Hypothalamus (tissue), 51 donors: Measurements from ENCODE around the gene PPP1R11.

Source experiments
- DNase-seq, 51 donors: peaks; one replicate each; lab custom pipeline; 2025; lab: John Stamatoyannopoulos, UW

The PPP1R11 gene

DNA sequence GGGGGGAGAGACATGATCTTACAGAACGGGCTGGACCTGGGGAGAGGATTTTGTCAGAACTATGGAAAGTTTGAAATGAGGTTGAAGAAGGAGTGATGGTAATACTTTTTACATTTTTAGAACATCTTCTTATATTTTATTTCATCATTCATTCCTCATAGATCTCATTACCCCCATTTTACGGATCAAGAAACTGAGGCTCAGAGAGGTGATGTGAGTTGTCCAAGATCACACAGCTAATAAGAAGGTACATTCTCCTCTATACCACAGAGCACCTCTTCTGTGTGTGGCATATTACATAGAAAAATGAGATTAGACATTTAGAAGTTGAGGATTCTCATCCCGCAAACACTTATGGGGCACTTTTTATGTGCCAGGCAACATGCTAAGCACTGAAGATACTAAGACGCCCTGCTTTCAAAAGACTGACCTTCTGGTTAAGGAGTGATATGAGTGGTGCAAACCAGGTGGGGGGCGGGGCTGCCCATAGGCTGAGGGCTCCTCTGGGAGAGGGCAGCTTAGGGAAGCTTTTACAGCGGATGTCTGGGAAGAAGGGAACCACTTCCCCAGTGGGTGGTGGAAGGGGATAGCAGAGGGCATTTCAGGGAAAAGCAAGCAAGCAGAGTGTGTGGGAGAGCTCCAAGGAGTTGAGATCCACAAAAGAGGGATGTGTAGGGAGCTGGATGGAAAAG lies 26.0 kb downstream of the PPP1R11 start:
- DNase-seq: no peak

DNA sequence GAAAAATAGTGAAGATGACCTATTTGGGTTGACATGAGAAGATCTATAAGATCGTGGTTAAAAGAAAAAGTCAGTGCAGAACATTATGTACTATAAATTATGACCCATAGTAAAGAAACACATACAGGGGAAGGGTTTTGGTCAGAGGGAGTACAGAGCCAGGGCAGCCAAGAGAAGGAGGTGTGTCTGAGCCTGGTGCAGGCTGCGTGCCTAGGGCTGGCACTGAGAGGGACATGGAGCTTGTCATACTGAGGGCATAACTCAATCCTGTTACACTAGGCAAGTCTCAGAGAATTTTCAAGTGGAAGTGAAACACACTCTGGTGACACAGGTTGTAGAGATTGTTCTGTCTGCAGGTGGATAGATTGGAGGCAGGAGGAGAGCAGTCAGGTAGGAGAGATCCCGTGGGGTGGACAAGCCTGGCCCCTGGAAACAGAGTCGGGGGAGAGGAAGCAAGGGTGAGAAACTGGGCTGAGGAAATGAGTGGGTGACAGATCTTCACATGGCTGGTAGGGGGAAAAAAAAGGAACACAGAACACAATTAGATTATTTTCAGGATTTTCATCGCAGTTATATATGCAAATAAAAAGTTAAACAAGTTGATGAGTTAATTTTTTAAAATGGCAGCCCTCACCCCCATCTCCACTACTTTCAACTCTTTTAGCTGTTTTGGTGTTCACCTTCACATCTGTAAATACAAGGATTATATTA lies 27.1 kb downstream of the PPP1R11 start:
- DNase-seq: no peak

DNA sequence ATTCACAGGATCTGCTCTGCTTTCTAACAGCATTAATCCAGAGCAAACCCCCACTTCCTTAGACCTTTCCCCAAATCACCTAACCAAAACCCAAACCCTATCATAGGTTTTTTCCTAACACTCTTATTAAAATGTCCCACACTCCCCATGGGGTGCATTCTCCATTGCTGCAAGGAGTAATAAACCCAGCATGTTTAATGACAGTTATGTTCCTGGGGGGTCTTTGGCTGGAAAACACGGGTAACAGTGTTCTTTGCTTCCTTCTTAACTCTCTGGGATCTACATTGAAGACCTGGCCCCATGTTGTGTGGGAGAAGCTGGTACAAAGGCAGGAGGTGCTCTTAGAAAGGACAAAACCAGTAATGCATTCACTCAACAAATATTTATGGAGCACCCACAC lies 29.8 kb downstream of the PPP1R11 start:
- DNase-seq: no peak

DNA sequence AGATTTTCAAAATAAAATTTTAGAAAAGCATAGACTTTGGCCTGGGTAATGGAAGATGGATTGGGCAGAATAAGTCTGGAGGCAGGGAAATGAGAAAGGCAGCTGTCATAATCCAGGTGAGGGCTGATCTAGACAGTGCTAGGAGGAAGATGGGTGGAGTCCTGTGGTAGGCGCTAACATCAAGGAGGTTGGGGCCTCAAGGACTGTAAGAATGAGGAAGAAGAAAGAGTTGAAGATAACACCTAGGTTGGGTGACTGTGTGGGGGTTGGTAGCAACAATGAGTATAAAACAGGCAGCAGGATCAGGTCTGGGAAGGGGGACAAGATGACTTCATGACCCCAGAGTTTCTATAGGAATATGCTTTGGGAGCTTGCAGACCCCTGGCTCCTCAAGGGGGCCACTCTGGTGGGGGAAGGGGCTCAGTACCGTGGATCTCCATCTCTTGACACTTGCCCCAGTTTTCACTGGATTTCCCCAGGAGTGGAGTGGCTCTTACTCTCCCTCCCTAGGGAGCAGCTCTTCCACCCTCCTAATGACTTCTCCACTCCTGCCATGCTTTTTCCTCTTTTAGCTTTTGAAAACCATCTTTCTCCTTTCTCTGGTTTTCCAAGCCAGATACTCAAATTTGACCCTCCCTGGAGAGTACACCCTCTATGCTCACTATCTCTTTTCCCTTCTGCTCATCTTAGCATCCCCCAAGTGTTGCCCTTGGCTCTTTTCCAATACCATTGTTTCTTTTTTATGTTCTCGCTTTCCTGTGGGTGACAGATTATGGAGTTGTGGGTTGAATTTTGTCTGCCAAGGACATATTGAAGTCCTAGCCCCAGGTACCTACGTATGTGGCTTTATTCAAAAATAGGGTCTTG lies 31.1 kb downstream of the PPP1R11 start:
- DNase-seq: no peak

DNA sequence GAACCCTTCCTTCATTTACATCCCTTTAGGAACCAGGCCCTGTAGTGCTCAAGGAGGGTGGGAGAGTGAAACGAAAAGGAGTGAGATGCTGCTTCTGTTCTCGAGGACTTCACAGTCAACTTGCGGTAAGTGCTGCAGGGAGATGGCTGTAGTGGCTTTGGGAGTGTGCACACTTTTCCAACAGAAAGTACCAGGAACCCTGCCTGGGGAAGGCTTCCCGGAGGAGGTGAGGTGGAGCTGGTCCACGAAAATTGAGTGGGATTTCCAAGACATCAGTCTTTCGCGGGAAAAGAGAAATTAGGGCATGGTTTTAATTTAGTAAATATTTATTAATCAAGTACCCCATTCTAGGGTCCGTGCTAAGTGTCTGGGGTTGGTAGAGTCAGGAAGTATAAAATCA lies 33.2 kb downstream of the PPP1R11 start:
- DNase-seq: no peak

DNA sequence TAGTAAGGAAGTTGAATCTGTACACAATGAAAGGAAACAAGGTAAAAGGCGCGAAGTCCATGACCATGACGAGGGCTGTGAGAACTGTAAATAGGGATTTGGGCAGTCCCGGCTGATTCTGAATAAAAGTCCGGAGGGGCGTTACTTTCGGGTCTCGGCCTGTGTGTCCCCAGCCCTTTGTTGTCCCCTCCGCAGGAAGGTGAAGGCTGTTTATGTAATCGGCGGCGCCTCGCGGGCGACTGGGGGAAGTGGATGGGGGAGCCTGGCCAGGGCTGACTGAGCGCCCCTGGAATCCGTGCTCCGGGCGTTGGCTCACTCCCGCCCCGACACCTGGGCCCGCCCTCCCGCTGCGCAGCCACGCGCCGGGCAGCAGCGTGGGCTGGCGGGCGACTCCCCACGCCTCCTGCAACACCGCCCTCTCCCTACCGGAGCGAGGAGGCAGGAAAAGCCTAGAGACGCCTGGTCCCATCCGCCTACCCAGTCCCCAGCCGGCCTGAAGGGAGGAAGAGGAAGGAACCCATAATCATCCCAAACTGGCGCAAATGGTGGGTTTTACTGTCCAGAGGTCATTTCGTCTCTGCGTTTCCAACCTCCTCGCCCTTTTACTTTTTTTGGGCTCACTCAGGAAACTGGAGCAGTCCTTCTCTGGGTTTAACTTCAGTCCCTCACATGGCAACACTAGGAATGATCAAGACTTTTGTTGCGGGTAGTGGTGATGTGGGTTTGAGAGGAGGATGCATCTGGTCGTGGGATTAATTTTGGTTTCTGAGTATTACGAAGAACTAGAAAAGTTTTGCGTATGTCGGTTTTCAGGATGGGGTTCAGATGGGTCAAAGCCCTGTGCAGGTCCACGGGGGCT lies 33.8 kb downstream of the PPP1R11 start:
- DNase-seq: no peak

DNA sequence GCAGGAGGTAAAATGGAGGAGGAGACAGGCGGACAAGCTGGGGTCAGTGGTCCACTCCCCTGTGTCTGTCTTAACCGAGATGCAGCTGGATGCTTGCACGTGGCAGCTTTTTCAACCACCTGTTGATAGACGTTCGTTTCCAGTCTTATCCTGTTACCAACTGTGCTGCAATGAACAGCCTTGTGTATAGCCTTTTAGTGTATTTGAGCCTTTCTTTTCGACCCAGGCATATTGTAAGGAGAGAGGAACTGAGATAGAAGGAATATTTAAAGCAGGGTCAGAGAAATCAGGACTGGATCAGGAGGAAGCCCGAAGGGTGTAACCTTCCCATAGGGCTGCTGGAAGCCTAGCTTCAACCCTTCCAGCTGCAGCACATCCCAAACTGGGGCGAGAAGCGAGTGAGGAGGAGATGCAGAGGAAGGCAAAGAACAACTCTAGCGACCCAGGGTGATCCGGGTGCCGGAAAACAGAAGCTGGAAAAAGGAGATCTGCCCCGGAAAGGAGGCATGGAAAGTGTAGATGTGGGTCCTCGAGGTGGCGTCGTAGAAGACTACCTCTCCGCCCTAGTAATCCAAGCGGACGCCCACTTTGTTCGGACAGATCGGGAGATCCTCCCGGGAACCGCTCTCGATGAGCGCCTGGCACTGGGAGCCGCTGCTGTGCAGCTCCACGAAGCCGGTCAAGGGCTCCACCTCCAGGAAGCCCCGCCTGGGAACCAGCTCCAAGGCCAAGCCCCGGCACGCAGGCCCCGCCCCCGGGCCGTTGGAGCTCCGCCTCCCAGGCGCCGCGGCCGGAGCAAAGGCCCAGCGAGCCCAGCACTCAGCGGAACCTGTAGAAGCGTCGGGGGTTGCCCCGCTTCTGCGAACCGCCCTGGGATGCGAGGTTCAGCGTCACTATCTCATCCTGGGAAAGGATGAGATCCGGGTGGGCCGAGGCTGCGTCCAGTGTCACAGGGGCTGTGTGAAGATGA lies 34.7 kb downstream of the PPP1R11 start:
- DNase-seq: peak in 49 of 51 donors; percentile 4 to 90 (median 68)

DNA sequence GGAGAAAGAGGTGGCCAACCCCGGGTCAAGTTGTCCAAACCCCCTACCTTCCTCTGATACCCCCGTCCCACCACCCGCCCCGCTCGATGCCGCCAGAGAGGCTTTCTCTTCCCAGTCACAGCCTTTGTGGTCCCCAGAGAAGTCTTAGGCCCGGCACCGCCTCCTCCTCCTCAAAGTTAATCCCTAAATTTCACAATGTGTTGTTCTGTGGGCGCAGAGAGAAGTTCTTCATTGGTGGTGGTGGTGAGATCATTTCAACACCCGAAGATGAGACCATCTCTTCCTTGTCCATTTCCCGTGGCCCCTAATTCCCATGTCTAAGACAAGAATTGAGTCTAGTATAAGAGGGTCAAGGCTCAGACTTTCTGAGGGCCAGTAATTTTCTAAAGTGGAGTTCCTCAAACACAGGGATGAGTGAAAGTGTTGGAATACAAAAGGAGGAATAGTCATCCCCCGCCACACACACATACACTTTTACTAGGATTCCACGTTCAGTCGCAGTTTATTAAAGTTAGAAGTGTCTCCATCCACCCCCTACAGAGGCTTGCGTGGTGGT lies 35.5 kb downstream of the PPP1R11 start:
- peak in 1 of 51 donors; percentile 42 for DNase-seq

DNA sequence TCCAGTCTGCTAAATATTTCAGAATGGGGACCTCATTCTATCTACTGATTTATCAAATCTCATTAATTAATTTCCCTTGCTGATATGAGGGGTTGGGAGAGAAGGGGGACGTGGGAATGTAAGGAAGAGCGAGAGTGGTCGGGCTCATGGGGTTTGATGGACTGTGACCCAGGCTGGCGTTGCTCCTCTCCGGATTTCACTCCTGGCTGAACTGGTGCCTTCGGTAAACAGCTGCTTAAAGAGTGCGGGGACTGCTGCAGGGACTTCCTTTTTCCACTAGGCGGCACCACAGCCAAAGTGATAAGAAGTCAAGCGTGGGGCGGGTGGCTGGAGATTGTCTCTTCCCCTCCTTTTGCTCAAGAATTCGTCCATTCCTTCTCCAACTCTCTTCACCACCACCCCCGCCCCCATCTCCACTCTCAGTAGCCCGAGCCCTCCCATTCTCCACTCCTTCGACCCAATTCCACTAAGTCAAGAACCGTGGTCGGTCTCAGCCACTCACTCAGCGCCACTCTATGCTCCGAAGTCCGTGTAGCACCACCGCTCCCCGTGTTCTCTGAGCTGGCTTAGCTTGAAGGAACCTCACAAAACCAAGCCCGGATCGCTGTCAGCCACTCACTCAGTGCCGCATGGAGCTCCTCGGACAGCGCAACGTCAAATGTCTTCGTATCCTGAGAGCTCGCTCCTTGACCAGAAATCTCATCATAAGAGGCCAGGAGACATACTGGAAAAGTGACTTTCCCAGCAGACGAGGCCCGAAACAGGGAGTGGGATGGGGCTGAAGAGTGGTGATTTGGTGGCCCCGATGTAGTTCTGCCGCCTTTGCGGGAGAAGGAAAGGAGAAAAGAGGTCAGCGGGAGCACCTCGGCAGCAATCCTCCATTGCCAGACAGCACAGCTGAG lies 36.2 kb downstream of the PPP1R11 start:
- peak in 49 of 51 donors; percentile 8 to 87 (median 51) for DNase-seq

DNA sequence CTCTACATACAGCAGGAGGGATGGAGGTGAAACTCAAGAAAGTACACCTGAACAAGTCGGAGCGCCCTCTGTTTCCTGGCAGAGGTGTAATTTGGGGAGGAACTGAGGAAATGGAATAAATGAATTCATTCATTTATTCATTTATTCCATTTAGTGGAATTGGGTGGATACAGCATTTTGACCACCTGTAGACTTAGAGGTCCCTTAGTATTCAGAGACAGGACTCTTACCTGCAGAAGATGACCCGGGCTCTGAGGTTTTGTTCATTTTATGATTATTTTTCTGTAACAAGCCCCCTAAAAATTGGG lies 36.8 kb downstream of the PPP1R11 start:
- DNase-seq: no peak

DNA sequence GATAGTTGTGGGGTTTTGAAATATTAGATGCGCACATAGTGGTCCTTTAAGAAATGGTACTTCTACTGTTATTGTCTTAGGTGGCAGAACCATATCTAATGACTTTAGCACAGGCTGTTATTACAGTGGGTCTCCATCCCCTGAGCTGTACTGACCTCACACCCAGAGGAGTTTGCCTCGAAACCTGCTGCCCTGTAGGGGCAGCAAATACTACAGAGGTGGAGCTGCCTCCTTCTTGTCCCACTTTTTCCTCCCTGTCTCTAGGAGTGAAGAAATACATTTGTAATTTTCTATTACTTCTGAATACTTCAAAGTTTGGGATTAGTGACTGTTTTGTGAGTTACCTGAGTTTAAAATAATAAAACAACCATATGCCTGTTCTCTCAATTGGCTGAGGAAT lies 37.7 kb downstream of the PPP1R11 start:
- DNase-seq: no peak

DNA sequence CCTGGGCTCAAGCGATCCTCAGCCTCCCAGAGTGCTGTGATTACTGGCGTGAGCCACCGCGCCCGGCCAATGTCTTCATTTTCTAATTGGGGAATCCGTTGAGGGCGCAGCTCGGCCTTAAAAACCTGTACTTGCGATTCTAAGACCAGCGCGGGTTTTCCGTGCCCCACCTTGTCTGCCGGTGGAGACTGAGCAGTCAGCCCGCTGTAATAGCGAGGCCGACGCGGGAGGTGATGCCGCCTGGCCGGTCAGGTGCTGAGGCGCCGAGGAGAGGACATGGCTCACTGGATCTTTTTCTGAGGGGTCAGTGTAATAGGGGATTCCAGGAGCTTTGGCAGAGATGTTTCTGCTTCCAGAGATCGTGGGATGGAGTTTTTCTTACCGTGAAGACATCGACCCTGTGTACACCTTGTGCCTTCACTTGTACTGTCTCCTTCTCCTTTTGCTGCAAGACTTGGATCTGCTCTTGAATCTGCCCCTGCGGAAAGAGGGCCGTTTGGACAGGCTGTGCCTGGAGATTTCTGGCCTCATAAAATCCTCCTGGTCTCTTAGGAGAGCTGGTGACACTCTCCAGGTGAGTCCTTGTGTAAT lies 44.4 kb downstream of the PPP1R11 start:
- no peak for DNase-seq

DNA sequence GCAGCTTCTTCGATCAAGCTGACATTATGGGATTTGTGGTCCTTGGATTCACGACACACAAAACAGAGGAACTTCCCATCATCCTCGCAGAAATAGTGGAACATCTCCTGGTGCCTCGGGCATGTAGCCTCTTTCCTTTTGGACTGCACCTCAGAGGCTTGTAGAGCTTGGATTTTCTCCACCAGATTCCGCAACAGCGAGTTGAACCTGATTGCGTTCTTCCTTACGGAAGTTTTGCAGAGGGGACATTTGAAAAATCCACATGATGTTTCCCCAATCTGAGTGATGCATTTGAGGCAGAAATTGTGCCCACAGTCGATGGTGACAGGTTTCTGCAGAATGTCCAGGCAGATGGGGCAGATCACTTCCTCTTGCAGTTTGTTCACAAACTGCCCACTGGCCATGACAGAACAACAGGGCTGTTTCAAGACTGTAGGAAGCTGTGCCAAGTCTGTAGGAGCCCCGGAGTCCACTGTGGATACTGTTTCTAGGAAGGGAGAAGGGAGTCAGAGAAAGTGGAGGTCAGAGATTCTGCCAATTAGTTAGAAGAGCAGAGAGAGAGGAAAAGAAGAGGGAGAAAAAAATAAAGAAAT lies 45.5 kb downstream of the PPP1R11 start:
- no peak for DNase-seq

DNA sequence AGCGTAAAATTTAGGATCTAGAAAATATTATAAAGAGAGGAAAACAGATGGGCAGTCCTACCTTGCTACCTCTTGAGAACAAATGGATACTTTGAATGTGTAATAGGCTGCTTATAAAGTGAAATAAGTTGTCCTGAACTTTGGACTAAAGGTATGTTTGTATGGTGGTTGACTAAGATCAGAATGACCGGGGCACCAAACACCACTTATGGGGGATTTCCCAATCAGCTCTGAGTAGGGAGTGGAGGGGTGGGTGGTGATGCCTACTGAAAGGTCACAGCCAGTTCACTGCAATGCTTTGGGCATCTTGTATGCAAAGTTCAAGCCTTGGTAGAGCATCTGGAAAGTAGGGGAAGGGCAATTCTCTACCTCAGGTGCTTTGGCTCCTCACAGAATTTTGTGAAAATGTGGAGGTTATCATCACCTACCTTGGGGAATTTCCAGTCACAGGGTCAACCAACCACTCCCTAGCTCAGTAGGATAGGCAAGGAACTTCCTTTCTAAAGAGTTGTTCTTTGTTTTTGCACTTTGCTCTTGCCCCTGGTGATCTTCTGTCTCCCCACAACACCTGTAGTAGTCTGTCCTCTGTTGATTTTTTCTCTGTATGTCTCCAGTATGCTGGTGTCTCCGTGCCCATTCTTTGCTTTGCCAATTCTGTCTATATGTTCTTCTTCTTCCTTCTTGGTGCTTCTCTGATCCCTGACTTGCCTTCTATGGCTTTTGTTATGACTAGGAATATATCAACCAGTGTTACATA lies 46.2 kb downstream of the PPP1R11 start, which contains the start of gene TRIM31:
Gene TRIM31, minus strand, starts transcription at position 88 of the 757 bp plus-strand sequence. CDS start 285 bp downstream, outside the sequence.
- DNase-seq: no peak

DNA sequence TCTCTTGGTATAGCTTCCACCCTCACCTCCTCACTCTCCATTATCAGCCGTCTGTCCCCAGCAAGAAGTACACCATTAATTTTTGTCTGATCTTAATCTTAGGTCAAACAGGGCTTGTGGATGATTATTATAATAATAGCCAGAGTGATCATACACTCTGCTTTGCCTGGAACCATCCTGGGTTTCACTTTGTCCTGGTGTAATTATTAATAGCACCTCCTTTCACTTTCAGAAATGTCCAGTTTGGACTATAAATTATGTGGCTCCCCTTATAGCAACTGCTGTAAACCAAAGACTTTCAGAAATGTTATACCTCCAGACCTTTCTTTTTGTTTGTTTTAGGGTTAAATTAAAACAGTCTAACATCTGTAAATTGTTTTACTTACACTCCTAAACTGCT lies 46.8 kb downstream of the PPP1R11 start:
- DNase-seq: no peak

DNA sequence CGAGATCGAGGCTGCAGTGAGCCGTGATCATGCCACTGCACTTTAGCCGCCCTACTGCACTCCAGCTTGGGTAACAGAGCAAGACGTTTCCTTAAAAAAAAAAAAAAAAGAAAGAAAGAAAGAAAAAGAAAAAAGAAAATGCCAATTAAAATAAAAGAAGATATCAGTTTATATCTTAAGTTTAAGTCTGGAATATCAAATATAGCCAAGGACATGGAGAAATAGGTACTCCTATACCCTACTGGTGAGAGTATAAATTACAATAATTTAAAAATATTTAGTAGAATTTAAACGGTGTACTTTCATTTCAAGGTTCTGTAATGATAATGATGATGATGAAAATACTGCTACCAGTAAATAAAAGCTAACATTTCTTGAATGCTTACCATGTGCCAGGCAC lies 49.7 kb downstream of the PPP1R11 start:
- no peak for DNase-seq
